ENCODE results near the gene LLPH.

The LLPH gene

GRCh38 chr12:66085998-66086397 lies 44.6 kb downstream of the LLPH start:
- no peak for DNase-seq

- DNase-seq = no peak
Measured at GRCh38 chr12:66085213-66085612, 45.3 kb downstream of the LLPH start.

GRCh38 chr12:66083766-66084165 lies 46.8 kb downstream of the LLPH start:
- DNase-seq = no peak

- no peak for DNase-seq
Measured at GRCh38 chr12:66082744-66083143, 47.8 kb downstream of the LLPH start.

GRCh38 chr12:66080791-66081190 lies 49.8 kb downstream of the LLPH start:
- no peak for DNase-seq

GRCh38 chr12:66077542-66077941 lies 53.0 kb downstream of the LLPH start:
- DNase-seq = no peak

- no peak for DNase-seq
Measured at GRCh38 chr12:66074561-66074960, 56.0 kb downstream of the LLPH start.

- no peak for DNase-seq
Measured at GRCh38 chr12:66072566-66072965, 58.0 kb downstream of the LLPH start.

GRCh38 chr12:66072135-66072534 lies 58.4 kb downstream of the LLPH start:
- DNase-seq = no peak

GRCh38 chr12:66071549-66071948 lies 59.0 kb downstream of the LLPH start:
- no peak for DNase-seq

- no peak for DNase-seq
Measured at GRCh38 chr12:66070378-66071120, 60.0 kb downstream of the LLPH start.

GRCh38 chr12:66066929-66067523 lies 63.5 kb downstream of the LLPH start:
- no peak for DNase-seq

Measured in NCI-H1694 (cell line).